H1 (cell line): ENCODE results near the gene RFK. TPM values are rescaled to one million over a fixed set of nuclear protein-coding genes. Genes with fewer than 3 reads are reported as not detected.

ENCODE experiments used
- CTCF ChIA-PET: fragments of 300-600 bp; sonication (Branson Sonifier 250); formaldehyde crosslinking; loops from one replicate; lab custom pipeline; 2021; ENCODE audit not compliant: partially characterized antibody; lab: Charles Lee
- POLR2A ChIA-PET: fragments of 300-600 bp; sonication (Branson Sonifier 250); formaldehyde crosslinking; loops from one replicate; lab custom pipeline; 2021; ENCODE audit warnings: inconsistent platforms; ENCODE audit not compliant: partially characterized antibody; lab: Charles Lee
- DNase-seq, 2 experiments: peaks; one replicate each; pipeline versions ENCODE4 v3.0.0 to v3.0.0-alpha.2; 2010 to 2022; ENCODE audit warnings: low spot score in 2 of 2, low read depth in 1 of 2, mixed read lengths in 1 of 2
- FAIRE-seq: peaks from 2 replicates; lab custom pipeline; 2011; peaks lifted over from hg19 to GRCh38; lab: Jason Lieb, UNC
- H2AFZ ChIP-seq: 2 replicates; pipeline ENCODE4 v1.8.1; 2012; ENCODE audit warnings: low read length, inconsistent platforms
- H2AK5ac ChIP-seq: 2 replicates; pipeline ENCODE4 v1.6.1; 2013; ENCODE audit warnings: low read depth, low read length
- H2BK120ac ChIP-seq: replicated peaks from 2 replicates; pipeline ENCODE3; 2013; ENCODE audit warnings: low read depth, low read length, inconsistent platforms
- H2BK12ac ChIP-seq: 2 replicates; pipeline ENCODE4 v1.6.1; 2013; ENCODE audit warnings: low read depth, low read length
- H2BK15ac ChIP-seq: 2 replicates; pipeline ENCODE4 v1.6.1; 2013; ENCODE audit warnings: low read length
- H2BK20ac ChIP-seq: 2 replicates; pipeline ENCODE4 v1.6.1; 2013; ENCODE audit warnings: low read length
- H2BK5ac ChIP-seq: 2 replicates; pipeline ENCODE4 v1.6.1; 2013; ENCODE audit warnings: low read depth, low read length
- H3K14ac ChIP-seq: 2 replicates; pipeline ENCODE4 v1.6.1; 2013; ENCODE audit warnings: inconsistent platforms; ENCODE audit not compliant: insufficient read length
- H3K18ac ChIP-seq: 2 replicates; pipeline ENCODE4 v1.6.1; 2013; ENCODE audit warnings: low read length; ENCODE audit errors: extremely low read depth
- H3K23ac ChIP-seq: 2 replicates; pipeline ENCODE4 v1.6.1; 2013; ENCODE audit warnings: inconsistent platforms; ENCODE audit not compliant: insufficient read length
- H3K23me2 ChIP-seq: 2 replicates; pipeline ENCODE4 v1.6.1; 2013; ENCODE audit warnings: low read depth, low read length
- H3K27ac ChIP-seq: 2 replicates; pipeline ENCODE4 v1.6.1; 2011; ENCODE audit warnings: low read depth, low read length, inconsistent platforms
- H3K27me3 ChIP-seq, 4 experiments: replicated peaks in 1 of 4; 1 replicate in 1 of 4; 2 replicates in 3 of 4; pipeline versions ENCODE4 v1.6.1 to v1.8.1; 2011 to 2013; ENCODE audit warnings: low read length in 3 of 4, mild to moderate bottlenecking in 3 of 4, inconsistent platforms in 2 of 4, mixed read lengths in 2 of 4, moderate library complexity in 1 of 4; ENCODE audit not compliant: control insufficient read depth in 3 of 4, insufficient read depth in 3 of 4; ENCODE audit errors: extremely low read depth in 1 of 4
- H3K36me3 ChIP-seq, 4 experiments: 2 replicates each; pipeline versions ENCODE4 v1.6.1 to v1.8.1; 2011 to 2013; ENCODE audit warnings: mild to moderate bottlenecking in 4 of 4, low read length in 3 of 4, moderate library complexity in 2 of 4, control low read depth in 1 of 4, inconsistent platforms in 1 of 4; ENCODE audit not compliant: insufficient read depth in 4 of 4, control insufficient read depth in 2 of 4
- H3K4ac ChIP-seq: replicated peaks from 2 replicates; pipeline ENCODE3; 2013; ENCODE audit warnings: low read length, low read depth, mixed read lengths, inconsistent platforms; ENCODE audit not compliant: insufficient read length
- H3K4me1 ChIP-seq, 4 experiments: replicated peaks in 1 of 4; 1 replicate in 1 of 4; 2 replicates in 3 of 4; pipeline versions ENCODE4 v1.6.1 to v1.8.1; 2011 to 2013; ENCODE audit warnings: low read length in 3 of 4, inconsistent platforms in 2 of 4, mixed read lengths in 1 of 4; ENCODE audit not compliant: insufficient read depth in 4 of 4, control insufficient read depth in 3 of 4
- H3K4me2 ChIP-seq, 2 experiments: 2 replicates each; pipeline versions ENCODE4 v1.6.1 to v1.8.1; 2011 to 2013; ENCODE audit warnings: low read depth in 2 of 2, low read length in 2 of 2, control low read depth in 1 of 2, inconsistent platforms in 1 of 2, mild to moderate bottlenecking in 1 of 2; ENCODE audit not compliant: insufficient read depth in 1 of 2
- H3K4me3 ChIP-seq, 4 experiments: fragments of 200-600, 300-600 bp in 1 of 4; sonication (generic), shearing (Covaris generic), sonication (Bioruptor Twin) in 1 of 4; 2 replicates each; pipeline versions ENCODE4 v1.5.1 to v1.8.1; 2011 to 2016; ENCODE audit warnings: low read length in 4 of 4, low read depth in 3 of 4, control low read depth in 2 of 4, inconsistent platforms in 2 of 4, mild to moderate bottlenecking in 2 of 4, mixed read lengths in 1 of 4, moderate library complexity in 1 of 4; ENCODE audit not compliant: insufficient read depth in 2 of 4; ENCODE audit errors: extremely low read depth in 1 of 4
- H3K56ac ChIP-seq: replicated peaks from 2 replicates; pipeline ENCODE3; 2013; ENCODE audit warnings: low read depth, mild to moderate bottlenecking, mixed read lengths, low read length, inconsistent platforms; ENCODE audit not compliant: insufficient read length
- H3K79me1 ChIP-seq: 2 replicates; pipeline ENCODE4 v1.6.1; 2013; ENCODE audit warnings: low read depth, low read length, control low read depth
- H3K79me2 ChIP-seq, 2 experiments: 2 replicates each; pipeline versions ENCODE4 v1.6.1 to v1.8.1; 2012 to 2013; ENCODE audit warnings: low read length in 2 of 2, mild to moderate bottlenecking in 2 of 2, inconsistent platforms in 1 of 2; ENCODE audit not compliant: insufficient read depth in 2 of 2, control insufficient read depth in 1 of 2
- H3K9ac ChIP-seq, 4 experiments: replicated peaks in 1 of 4; 1 replicate in 1 of 4; 2 replicates in 3 of 4; pipeline versions ENCODE4 v1.6.1 to v1.8.1; 2011 to 2013; ENCODE audit warnings: low read depth in 3 of 4, low read length in 3 of 4, control low read depth in 2 of 4, mild to moderate bottlenecking in 2 of 4, moderate library complexity in 2 of 4, inconsistent platforms in 1 of 4; ENCODE audit errors: extremely low read depth in 1 of 4
- H3K9me3 ChIP-seq, 2 experiments: 2 replicates each; pipeline versions ENCODE4 v1.6.1 to v1.8.1; 2012 to 2013; ENCODE audit warnings: mild to moderate bottlenecking in 2 of 2, moderate library complexity in 2 of 2, control low read depth in 1 of 2, inconsistent platforms in 1 of 2, low read depth in 1 of 2, low read length in 1 of 2, mixed read lengths in 1 of 2; ENCODE audit not compliant: insufficient read depth in 2 of 2
- H4K20me1 ChIP-seq, 2 experiments: replicated peaks in 1 of 2; 2 replicates each; pipeline versions ENCODE3 to v1.8.1; 2011 to 2013; ENCODE audit warnings: inconsistent platforms in 2 of 2, low read length in 2 of 2, mild to moderate bottlenecking in 1 of 2; ENCODE audit not compliant: insufficient read depth in 2 of 2, control insufficient read depth in 1 of 2
- H4K5ac ChIP-seq: 2 replicates; pipeline ENCODE4 v1.6.1; 2013; ENCODE audit warnings: low read length, low read depth, mixed read lengths, inconsistent platforms; ENCODE audit not compliant: insufficient read length
- H4K8ac ChIP-seq: 2 replicates; pipeline ENCODE4 v1.8.0; 2013; ENCODE audit warnings: mild to moderate bottlenecking, moderate library complexity, low read length, inconsistent platforms; ENCODE audit not compliant: insufficient read depth; ENCODE audit errors: extremely low read depth
- H4K91ac ChIP-seq: replicated peaks from 2 replicates; pipeline ENCODE3; 2013; ENCODE audit warnings: low read length, mixed read lengths, inconsistent platforms; ENCODE audit not compliant: insufficient read length
- CBX5 ChIP-seq: fragments of 300-800, 300-1000 bp; sonication (generic); IDR thresholded peaks from 2 replicates; pipeline ENCODE4 v1.7.1; 2016; ENCODE audit warnings: antibody characterized with exemption, low read length, low read depth
- CHD2 ChIP-seq: IDR thresholded peaks from 2 replicates; pipeline ENCODE4 v1.6.1; 2012; ENCODE audit warnings: low read length, improper control_type of control experiment
- FOSL1 ChIP-seq: IDR thresholded peaks from 2 replicates; pipeline ENCODE4 v1.6.1; 2011; ENCODE audit warnings: mild to moderate bottlenecking, low read depth, low read length, moderate library complexity; ENCODE audit not compliant: insufficient read depth
- HDAC6 ChIP-seq: IDR thresholded peaks from one replicate; pipeline ENCODE4 v1.7.1; 2012; ENCODE audit warnings: low read depth, mild to moderate bottlenecking, inconsistent platforms, low read length, moderate library complexity
- SIRT6 ChIP-seq: IDR thresholded peaks from one replicate; pipeline ENCODE4 v1.7.1; 2012; ENCODE audit warnings: low read length, inconsistent platforms
- SP4 ChIP-seq: IDR thresholded peaks from 2 replicates; pipeline ENCODE4 v1.6.1; 2012; ENCODE audit warnings: low read length, inconsistent platforms
- SUZ12 ChIP-seq: fragments of 200-600 bp; sonication (generic); IDR thresholded peaks from 2 replicates; pipeline ENCODE4 v1.6.1; 2012; ENCODE audit warnings: mild to moderate bottlenecking, inconsistent platforms, low read length, moderate library complexity, mixed read lengths
- TCF12 ChIP-seq: IDR thresholded peaks from 2 replicates; pipeline ENCODE4 v1.6.1; 2011; ENCODE audit warnings: low read depth, mild to moderate bottlenecking, low read length
- YY1 ChIP-seq: IDR thresholded peaks from 2 replicates; pipeline ENCODE4 v1.6.1; 2011; ENCODE audit warnings: low read depth, mild to moderate bottlenecking, low read length
- WGBS, 2 experiments: shearing (Covaris generic) in 1 of 2; methylation state at CpG; one replicate each; pipeline versions ENCODE4 v1.1.6 to v1.1.7; 2013 to 2015; ENCODE audit warnings: low lambda C conversion rate in 2 of 2, mixed read lengths in 2 of 2, inconsistent platforms in 1 of 2, low coverage in 1 of 2, missing lambda C conversion rate in 1 of 2; ENCODE audit not compliant: insufficient replicate concordance in 2 of 2, insufficient coverage in 1 of 2, insufficient read length in 1 of 2; ENCODE audit errors: extremely low coverage in 1 of 2, missing lambda C conversion rate in 1 of 2; 5-methylcytosine and 5-hydroxymethylcytosine counted together
- polyA plus RNA-seq, 7 experiments: library from polyadenylated mRNA; depleted of rRNA in 3 of 7; stranded (reverse) in 5 of 7; unstranded in 2 of 7; fragments of >200 nt in 5 of 7; fragments of 200-250 nt in 2 of 7; gene quantifications; 1 replicate in 5 of 7; 2 replicates in 1 of 7; 4 replicates in 1 of 7; pipeline versions ENCODE4 v1.2.1 to v1.2.3, GENCODE V29; 2011 to 2013; ENCODE audit warnings: missing spikeins in 2 of 7, mixed read lengths in 2 of 7
- total RNA-seq: library from RNA; stranded (reverse); fragmentation: NEBNext Ultra II Directional; extraction: Animal tissue kit (Norgen Biotek cat#: 25700); gene quantifications from 2 replicates; pipeline ENCODE4 v1.2.1, GENCODE V29; 2021
- TF ChIP-seq, protein P1 (sequence below): IDR thresholded peaks from 2 replicates; pipeline ENCODE4 v1.6.1; 2011; ENCODE audit warnings: low read depth, mild to moderate bottlenecking, low read length; ENCODE audit not compliant: insufficient read depth
- TF ChIP-seq, protein P2 (sequence below), 3 experiments: IDR thresholded peaks; 1 replicate in 2 of 3; 2 replicates in 1 of 3; pipeline versions ENCODE4 v1.5.1 to v1.6.1; 2011; ENCODE audit warnings: low read length in 3 of 3, mild to moderate bottlenecking in 3 of 3, inconsistent platforms in 2 of 3, low read depth in 1 of 3, moderate library complexity in 1 of 3; ENCODE audit not compliant: insufficient read depth in 1 of 3; ENCODE audit errors: control extremely low read depth in 1 of 3

Gene RFK
- total and polyA plus RNA-seq, 2 of the 8 experiments (the other 6 are each of a cell fraction or from before 2014, with no cell fraction given): 4.3 to 10.6 TPM

DNA sequence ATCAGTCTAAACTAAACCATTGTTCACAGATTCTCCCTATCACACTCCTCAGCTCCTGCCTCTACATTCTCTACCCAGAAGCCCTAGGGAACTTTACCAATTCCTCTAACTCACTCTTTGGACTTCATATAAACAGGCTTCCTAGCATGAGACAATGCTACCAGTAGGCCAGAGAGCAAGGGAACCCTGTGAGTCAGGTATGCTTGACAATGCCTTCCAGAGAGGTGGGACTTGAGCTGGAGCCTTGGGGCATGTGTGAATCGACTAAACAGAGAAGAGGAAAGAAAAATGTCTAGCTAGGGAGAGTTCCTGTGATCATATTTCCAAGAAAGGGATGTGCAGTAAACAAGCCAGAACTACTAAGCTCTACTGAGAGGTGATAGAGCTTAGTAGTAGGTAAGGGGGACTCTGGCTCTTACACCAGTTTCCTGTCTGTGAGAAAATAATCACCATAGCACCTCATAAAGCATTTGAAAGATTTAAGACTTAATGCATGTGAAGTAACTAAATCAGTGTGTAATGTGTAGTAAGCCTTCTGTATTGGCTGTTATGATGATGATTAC lies 6.4 kb upstream of the RFK start:
- no peak overlapping the region for H2AFZ ChIP-seq
- CTCF ChIA-PET: interaction anchor here (0.6 to 1.7 kb wide), 4 partner anchors 9 to 258 kb away, joined by 3 to 7 read pairs (median 3); no protein-coding TSS in a partner anchor
- no peak overlapping the region for H3K23ac ChIP-seq
- TF ChIP-seq CBX5 (no peak), SP4 (no peak), HDAC6 (no peak), CHD2 (no peak), SUZ12 (no peak), SIRT6 (no peak), FOSL1 (no peak), TCF12 (no peak), YY1 (no peak)
- TF ChIP-seq, protein P1, sequence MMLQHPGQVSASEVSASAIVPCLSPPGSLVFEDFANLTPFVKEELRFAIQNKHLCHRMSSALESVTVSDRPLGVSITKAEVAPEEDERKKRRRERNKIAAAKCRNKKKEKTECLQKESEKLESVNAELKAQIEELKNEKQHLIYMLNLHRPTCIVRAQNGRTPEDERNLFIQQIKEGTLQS: no peak
- TF ChIP-seq, protein P2, sequence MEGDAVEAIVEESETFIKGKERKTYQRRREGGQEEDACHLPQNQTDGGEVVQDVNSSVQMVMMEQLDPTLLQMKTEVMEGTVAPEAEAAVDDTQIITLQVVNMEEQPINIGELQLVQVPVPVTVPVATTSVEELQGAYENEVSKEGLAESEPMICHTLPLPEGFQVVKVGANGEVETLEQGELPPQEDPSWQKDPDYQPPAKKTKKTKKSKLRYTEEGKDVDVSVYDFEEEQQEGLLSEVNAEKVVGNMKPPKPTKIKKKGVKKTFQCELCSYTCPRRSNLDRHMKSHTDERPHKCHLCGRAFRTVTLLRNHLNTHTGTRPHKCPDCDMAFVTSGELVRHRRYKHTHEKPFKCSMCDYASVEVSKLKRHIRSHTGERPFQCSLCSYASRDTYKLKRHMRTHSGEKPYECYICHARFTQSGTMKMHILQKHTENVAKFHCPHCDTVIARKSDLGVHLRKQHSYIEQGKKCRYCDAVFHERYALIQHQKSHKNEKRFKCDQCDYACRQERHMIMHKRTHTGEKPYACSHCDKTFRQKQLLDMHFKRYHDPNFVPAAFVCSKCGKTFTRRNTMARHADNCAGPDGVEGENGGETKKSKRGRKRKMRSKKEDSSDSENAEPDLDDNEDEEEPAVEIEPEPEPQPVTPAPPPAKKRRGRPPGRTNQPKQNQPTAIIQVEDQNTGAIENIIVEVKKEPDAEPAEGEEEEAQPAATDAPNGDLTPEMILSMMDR (IDR thresholded peaks at IDR 0.05; ENCODE audit: control extremely low read depth in 1 of 3, insufficient read depth in 1 of 3, low read depth in 1 of 3, low read length in 3 of 3): no peak

More for the DNA sequence above, 6.4 kb upstream of the RFK start:
- Histone ChIP-seq H3K9ac (no peak overlapping the region), H2BK15ac (no peak overlapping the region), H2BK12ac (no peak overlapping the region), H3K4ac (no peak overlapping the region), H3K4me2 (no peak overlapping the region), H3K9me3 (no peaks in the 10 kb centered on the region), H3K23me2 (no peaks in the 10 kb centered on the region), H2AK5ac (no peak overlapping the region), H2BK20ac (no peak overlapping the region), H3K36me3 (no peaks in the 10 kb centered on the region), H3K56ac (no peak overlapping the region), H4K5ac (no peak overlapping the region), H2BK5ac (no peak overlapping the region), H3K4me3 (no peak overlapping the region), H3K27me3 (no peaks in the 10 kb centered on the region), H4K20me1 (no peaks in the 10 kb centered on the region), H3K4me1 (peaks cover 0 to 3% (median 0%) of the 10 kb centered on the region in 4 experiments; a peak in 2 of 7 replicates), H4K91ac (no peak overlapping the region), H4K8ac (no peak overlapping the region), H2BK120ac (no peak overlapping the region), H3K14ac (no peak overlapping the region), H3K79me2 (no peaks in the 10 kb centered on the region), H3K18ac (no peak overlapping the region), H3K79me1 (no peaks in the 10 kb centered on the region), H3K27ac (no peak overlapping the region)
- 85% methylated on average over 1 of the region's 1 CpG; no CpG with 5 or more reads in 1 of the 2 experiments for WGBS, 2 experiments
- no peak for FAIRE-seq
- POLR2A ChIA-PET: interaction anchor here (0.8 kb wide), 1 partner anchor 15 kb away, joined by 3 read pairs; no protein-coding TSS in a partner anchor
- DNase-seq: no peak
